Activated naive CD4-positive, alpha-beta T cell treated with anti-CD3 and anti-CD28 coated beads for 36 hours (primary cell): ENCODE data around the gene PRTFDC1. TPM values are rescaled to one million over a fixed set of nuclear protein-coding genes. Genes with fewer than 3 reads are reported as not detected.

ENCODE experiments used
- CTCF ChIA-PET: fragments of 350-600 bp; sonication (Branson Sonifier 250); formaldehyde crosslinking; loops from one replicate; lab custom pipeline; 2021; ENCODE audit warnings: antibody characterized with exemption; lab: Charles Lee
- DNase-seq: peaks from one replicate; pipeline ENCODE4 v3.0.0-alpha.2; 2020
- H3K27ac Mint-ChIP-seq: one replicate; pipeline ENCODE4 v1.8.0; 2021; ENCODE audit warnings: mild to moderate bottlenecking, mixed read lengths
- H3K27me3 Mint-ChIP-seq: one replicate; pipeline ENCODE4 v1.8.0; 2021; ENCODE audit warnings: low read depth, mixed read lengths
- H3K36me3 Mint-ChIP-seq: one replicate; pipeline ENCODE4 v1.8.0; 2021; ENCODE audit warnings: low read depth, mixed read lengths
- H3K4me1 Mint-ChIP-seq: one replicate; pipeline ENCODE4 v1.8.0; 2021; ENCODE audit warnings: low read depth, mixed read lengths
- H3K4me3 Mint-ChIP-seq: one replicate; pipeline ENCODE4 v1.8.0; 2021; ENCODE audit warnings: mild to moderate bottlenecking, moderate library complexity, mixed read lengths
- H3K9me3 Mint-ChIP-seq: one replicate; pipeline ENCODE4 v1.8.0; 2021; ENCODE audit warnings: mixed read lengths
- intact Hi-C: fragments of 100-400 bp; cut with micrococcal nuclease; formaldehyde crosslinking; loops from one replicate; pipeline ENCODE4 v1.15.1; 2023
- total RNA-seq, 2 experiments: library from RNA; stranded (reverse); gene quantifications; one replicate each; pipeline ENCODE4 v1.2.3, GENCODE V29; 2021

Gene PRTFDC1
- total RNA-seq, 2 experiments from 2014 or later, result 0.99 to 1.1 TPM

DNA sequence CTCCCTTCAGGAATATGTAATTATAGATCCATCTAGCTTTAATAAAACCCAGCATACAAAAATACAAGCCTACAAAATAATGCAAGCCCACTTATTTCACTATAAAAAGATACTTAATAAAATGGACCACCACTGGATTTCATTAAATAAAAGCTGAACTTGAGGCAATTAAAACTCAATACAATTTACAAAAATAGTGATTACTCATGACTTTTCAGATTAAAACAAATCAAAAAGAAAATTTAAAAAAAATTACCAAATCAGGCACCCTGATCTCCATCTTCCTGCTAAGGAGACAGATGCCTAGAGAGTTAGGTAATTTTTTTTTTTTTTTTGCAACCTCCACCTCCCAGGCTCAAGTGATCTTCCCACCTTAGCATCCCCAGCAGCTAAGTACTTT lies 41.8 kb downstream of the PRTFDC1 start:
- H3K4me3 Mint-ChIP-seq, result no peak overlapping the region
- peaks cover 11% of the 10 kb centered on the region for H3K4me1 Mint-ChIP-seq
- H3K9me3 Mint-ChIP-seq, result no peaks in the 10 kb centered on the region
- CTCF ChIA-PET, result no interaction called here
- no peaks in the 10 kb centered on the region for H3K36me3 Mint-ChIP-seq
- DNase-seq, result no peak
- intact Hi-C loops, result no loop called here
- no peak overlapping the region for H3K27ac Mint-ChIP-seq
- H3K27me3 Mint-ChIP-seq, result no peaks in the 10 kb centered on the region

DNA sequence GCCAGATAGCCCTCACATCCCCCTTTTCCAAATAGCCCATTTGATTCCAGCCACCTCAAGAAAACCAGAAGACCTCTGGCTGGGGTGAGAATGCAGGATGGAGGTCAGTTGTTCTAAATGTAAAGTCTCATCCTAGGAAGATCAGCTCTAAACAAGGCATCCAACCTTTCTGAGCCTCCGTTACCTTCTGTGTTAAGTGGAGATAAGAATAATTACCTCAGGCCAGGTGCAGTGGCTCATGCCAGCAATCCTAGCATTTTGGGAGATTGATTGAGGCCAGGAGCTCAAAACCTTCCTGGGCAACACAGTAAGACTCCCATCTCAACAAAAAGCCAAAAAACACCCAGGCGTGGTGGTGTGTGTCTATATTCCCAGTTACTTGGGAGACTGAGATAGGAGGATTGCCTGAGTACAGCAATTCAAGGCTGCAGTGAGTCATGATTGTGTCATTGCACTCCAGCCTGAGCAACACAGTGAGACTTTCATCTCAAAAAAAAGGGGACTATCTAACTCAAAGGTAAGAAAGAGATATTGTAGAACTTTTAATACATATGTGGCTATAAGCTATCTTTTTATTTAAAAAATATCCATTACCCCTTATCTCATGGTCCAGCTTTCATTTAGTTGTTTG lies 43.5 kb downstream of the PRTFDC1 start:
- DNase-seq, result peak; percentile 22
- Mint-ChIP-seq H3K27ac (no peak overlapping the region), H3K27me3 (no peaks in the 10 kb centered on the region), H3K4me1 (peaks cover 11% of the 10 kb centered on the region), H3K36me3 (no peaks in the 10 kb centered on the region), H3K4me3 (no peak overlapping the region), H3K9me3 (no peaks in the 10 kb centered on the region)
- intact Hi-C loops, result loop anchor here (10.0 kb wide), 1 partner anchor 1574 kb away; no protein-coding TSS in a partner anchor
- CTCF ChIA-PET, result no interaction called here

DNA sequence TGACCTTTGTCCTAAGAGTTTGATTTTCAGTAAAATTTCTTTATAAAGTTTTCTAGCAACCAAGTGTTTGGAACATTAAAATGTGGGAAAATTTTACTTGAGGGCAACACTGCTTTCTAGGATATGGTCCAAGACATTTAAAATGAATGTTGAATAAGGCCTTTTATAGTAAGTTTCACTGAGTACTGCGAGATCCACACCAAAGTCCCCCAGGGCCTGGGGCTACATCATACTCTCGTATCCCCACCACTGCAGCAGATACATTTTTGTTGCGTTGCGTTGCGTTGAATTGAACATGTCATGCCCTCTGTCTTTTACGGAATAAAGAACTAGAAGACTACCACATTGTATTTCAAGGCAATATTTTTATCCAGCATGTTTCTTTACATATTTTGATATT lies 44.5 kb downstream of the PRTFDC1 start:
- Mint-ChIP-seq H3K4me1 (peaks cover 11% of the 10 kb centered on the region), H3K36me3 (no peaks in the 10 kb centered on the region), H3K9me3 (no peaks in the 10 kb centered on the region), H3K4me3 (no peak overlapping the region), H3K27ac (no peak overlapping the region), H3K27me3 (no peaks in the 10 kb centered on the region)
- no peak for DNase-seq
- CTCF ChIA-PET, result no interaction called here
- intact Hi-C loops, result loop anchor here (10.0 kb wide), 1 partner anchor 1573 kb away; no protein-coding TSS in a partner anchor

DNA sequence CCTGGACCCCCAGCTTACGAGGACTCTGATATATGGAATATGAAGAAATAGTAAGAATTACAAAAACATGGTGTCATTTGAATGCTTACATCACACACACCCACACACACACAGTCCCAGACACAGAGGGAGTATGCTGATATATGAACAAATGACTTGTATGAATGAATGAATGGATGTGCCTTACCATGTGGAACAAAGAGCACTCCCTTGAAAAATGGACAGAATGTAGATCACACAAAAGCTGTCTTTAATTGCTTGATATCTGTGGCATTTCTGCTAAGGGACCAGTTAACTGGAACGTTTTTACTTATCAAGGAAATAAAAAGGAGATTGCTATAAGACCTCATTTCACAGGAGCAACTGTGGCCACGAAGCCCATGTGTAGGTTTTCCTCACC lies 46.0 kb downstream of the PRTFDC1 start:
- CTCF ChIA-PET, result interaction anchor here (0.6 kb wide), 1 partner anchor 179 kb away, joined by 3 read pairs; no protein-coding TSS in a partner anchor
- H3K4me1 Mint-ChIP-seq, result peaks cover 12% of the 10 kb centered on the region
- H3K27ac Mint-ChIP-seq, result no peak overlapping the region
- H3K4me3 Mint-ChIP-seq, result no peak overlapping the region
- no peaks in the 10 kb centered on the region for H3K9me3 Mint-ChIP-seq
- H3K36me3 Mint-ChIP-seq, result no peaks in the 10 kb centered on the region
- peaks cover 2% of the 10 kb centered on the region for H3K27me3 Mint-ChIP-seq
- no peak for DNase-seq
- intact Hi-C loops, result loop anchor here (10.0 kb wide), 1 partner anchor 1572 kb away; no protein-coding TSS in a partner anchor

DNA sequence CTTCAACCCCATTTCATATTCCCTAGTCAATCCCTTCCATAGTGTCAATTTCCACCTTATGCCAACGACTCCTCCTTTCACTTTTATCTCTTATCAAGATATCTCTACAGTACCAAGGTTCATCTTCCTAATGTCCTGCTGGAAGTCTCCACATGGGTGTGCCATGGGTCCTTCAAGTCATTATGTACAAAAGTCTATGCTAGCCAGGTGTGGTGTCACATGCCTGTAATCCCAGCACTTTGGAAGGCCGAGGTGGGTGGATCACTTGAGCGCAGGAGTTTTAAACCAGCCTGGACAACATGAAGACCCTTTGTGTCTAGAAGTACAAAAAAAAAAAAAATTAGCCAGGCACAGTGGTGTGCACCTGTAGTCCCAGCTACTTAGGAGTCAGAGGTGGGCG lies 47.6 kb downstream of the PRTFDC1 start:
- Mint-ChIP-seq H3K4me3 (no peak overlapping the region), H3K36me3 (no peaks in the 10 kb centered on the region), H3K27ac (no peak overlapping the region), H3K4me1 (peaks cover 22% of the 10 kb centered on the region), H3K27me3 (peaks cover 2% of the 10 kb centered on the region), H3K9me3 (no peaks in the 10 kb centered on the region)
- CTCF ChIA-PET, result no interaction called here
- DNase-seq, result no peak
- intact Hi-C loops, result loop anchor here (10.0 kb wide), 1 partner anchor 1570 kb away; no protein-coding TSS in a partner anchor

DNA sequence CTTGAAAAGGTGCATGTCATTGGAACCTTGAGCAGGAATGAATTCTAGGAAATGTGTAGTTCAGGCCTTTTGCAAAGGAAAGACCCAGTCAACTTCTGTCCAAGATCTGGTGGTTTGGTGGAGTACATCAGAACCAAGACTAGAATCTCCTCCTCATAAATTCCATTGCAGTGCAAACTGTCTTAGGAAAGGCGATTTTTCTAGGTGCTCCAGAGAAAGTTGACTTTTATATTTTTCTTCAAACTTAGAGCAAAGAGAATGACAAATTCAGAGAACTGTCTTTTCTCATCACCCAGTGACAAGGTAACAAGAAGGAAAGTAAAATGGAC lies 50.0 kb downstream of the PRTFDC1 start:
- peaks cover 1% of the 10 kb centered on the region for H3K36me3 Mint-ChIP-seq
- H3K9me3 Mint-ChIP-seq, result no peaks in the 10 kb centered on the region
- CTCF ChIA-PET, result no interaction called here
- H3K4me1 Mint-ChIP-seq, result peaks cover 29% of the 10 kb centered on the region
- H3K27ac Mint-ChIP-seq, result no peak overlapping the region
- peaks cover 2% of the 10 kb centered on the region for H3K27me3 Mint-ChIP-seq
- intact Hi-C loops, result loop anchor here (10.0 kb wide), 1 partner anchor 1568 kb away; no protein-coding TSS in a partner anchor
- no peak for DNase-seq
- no peak overlapping the region for H3K4me3 Mint-ChIP-seq

DNA sequence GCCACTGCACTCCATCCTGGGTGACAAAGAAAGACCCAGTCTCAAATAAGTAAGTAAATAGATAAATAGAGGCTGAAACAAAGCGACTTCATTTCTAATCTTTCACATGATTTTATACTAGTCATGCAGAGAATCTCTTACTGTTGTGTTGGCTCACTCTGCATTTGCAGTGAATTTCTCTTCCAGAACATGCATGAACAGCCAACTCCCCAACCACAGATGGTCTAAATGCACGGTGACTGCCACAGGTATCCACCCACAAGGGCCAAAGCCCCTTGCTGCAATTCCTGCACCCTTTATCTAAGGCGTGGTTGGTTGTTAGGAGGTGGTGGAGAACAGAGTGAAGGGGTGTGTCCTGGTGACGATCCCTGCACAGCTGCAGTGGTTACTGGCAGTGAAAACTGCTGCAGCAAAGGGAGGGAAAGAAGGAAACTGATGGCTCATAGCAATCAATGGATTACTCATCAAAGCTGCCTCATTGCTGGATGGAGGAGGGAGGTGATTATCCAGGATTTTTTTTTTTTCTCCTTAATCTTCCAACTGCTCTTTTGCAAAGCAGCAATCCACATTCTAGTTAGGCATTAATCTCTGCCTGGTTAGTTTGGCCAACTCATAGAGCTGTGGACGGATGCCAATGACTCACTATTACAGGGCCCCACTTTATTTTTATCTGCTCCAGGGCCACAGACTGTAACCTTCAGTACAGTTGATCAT lies 50.6 kb downstream of the PRTFDC1 start:
- Mint-ChIP-seq H3K4me3 (no peak overlapping the region), H3K4me1 (peaks cover 33% of the 10 kb centered on the region), H3K9me3 (no peaks in the 10 kb centered on the region), H3K27me3 (peaks cover 2% of the 10 kb centered on the region), H3K36me3 (peaks cover 1% of the 10 kb centered on the region), H3K27ac (no peak overlapping the region)
- DNase-seq, result peak; percentile 37
- intact Hi-C loops, result loop anchor here (1.0 to 10.0 kb wide), 4 partner anchors 15 to 1567 kb away; no protein-coding TSS in a partner anchor
- CTCF ChIA-PET, result interaction anchor here (1.6 kb wide), 1 partner anchor 12 kb away, joined by 4 read pairs; no protein-coding TSS in a partner anchor

DNA sequence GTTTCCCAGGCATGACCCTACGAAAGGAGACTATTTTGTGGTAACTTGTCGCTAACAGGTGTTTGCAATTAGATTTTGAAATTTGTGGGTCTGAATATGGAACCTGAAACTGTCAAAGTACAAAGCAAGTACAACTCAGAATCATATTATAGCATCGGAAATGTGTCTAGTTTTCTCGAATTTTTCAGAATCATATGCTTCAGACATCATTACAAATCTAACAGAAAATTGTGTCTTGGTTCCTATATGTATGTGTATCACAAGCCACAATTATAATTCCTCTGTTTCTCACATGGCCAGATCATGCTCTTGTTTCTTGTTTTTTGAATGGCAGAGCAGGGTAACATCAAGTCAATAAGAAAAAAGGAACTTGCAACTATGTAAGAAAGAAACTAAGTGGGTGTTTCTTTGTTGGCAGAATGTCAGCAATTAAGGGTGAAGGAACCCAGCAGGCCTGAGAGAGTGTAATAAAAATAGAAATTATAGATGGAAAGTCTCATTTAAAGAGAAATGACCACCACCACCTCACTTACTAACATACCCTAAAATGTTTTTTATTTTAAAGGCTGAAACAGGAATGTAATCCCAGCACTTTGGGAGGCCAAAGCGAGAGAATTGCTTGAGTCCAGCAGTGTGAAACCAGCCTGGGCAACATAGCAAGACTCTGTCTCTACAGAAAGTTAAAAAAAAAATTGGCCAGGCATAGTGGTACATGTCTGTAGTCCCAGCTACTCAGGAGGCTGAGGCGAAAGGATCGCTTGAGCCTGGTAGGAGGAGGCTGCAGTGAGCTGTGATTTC lies 51.3 kb downstream of the PRTFDC1 start:
- intact Hi-C loops, result loop anchor here (1.0 to 10.0 kb wide), 4 partner anchors 14 to 1566 kb away; no protein-coding TSS in a partner anchor
- Mint-ChIP-seq H3K36me3 (peaks cover 1% of the 10 kb centered on the region), H3K27ac (no peak overlapping the region), H3K4me1 (peaks cover 35% of the 10 kb centered on the region), H3K27me3 (peaks cover 2% of the 10 kb centered on the region), H3K9me3 (no peaks in the 10 kb centered on the region), H3K4me3 (no peak overlapping the region)
- DNase-seq, result no peak
- CTCF ChIA-PET, result interaction anchor here (1.2 to 1.6 kb wide), 3 partner anchors 11 to 46 kb away, joined by 3 to 9 read pairs (median 4); no protein-coding TSS in a partner anchor

DNA sequence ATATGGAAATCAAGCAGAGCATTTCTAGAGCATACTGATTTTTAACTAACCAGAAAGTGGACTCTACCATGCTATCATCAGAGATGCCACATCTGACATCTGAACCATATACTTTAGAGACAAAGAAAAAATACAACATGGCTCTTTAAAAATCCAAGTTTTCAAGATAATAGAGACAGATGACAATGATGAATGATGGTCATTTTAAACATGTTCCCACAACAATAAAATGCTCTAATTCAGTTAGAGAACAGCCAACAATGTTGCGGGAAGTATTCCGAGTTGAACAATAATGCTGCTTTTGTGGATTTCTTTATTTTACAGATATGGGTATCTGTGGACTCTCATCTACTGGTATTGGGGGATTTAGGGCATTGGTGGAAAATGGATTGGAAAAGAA lies 52.8 kb downstream of the PRTFDC1 start:
- Mint-ChIP-seq H3K27me3 (peaks cover 2% of the 10 kb centered on the region), H3K27ac (no peak overlapping the region), H3K4me3 (no peak overlapping the region), H3K9me3 (no peaks in the 10 kb centered on the region), H3K4me1 (peaks cover 46% of the 10 kb centered on the region), H3K36me3 (peaks cover 1% of the 10 kb centered on the region)
- intact Hi-C loops, result loop anchor here (5.0 kb wide), 1 partner anchor 1462 kb away; the partner anchor contains the start of gene OTUD1
- DNase-seq, result no peak
- CTCF ChIA-PET, result interaction anchor here (1.2 to 1.4 kb wide), 2 partner anchors 14 to 48 kb away, joined by 3 to 9 read pairs; no protein-coding TSS in a partner anchor

DNA sequence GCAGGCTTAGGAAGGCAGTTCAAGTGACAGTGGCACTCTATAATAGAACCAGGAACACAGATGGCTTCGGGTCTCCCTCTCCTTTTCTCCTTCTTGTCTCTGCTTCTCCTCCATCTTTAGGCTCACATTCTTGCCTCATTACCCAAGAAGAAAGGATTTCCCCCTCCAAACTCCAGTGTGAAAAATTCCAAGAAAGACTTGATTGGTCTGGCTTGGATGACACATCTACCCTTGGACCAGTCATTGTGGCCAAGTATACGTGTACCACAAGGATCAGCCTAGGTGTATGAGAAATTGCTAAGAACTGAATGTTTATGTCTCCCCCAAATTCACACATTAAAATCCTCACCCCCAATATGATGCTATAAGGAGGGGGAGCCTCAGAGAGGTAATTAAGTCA lies 53.9 kb downstream of the PRTFDC1 start:
- peaks cover 53% of the 10 kb centered on the region for H3K4me1 Mint-ChIP-seq
- H3K27me3 Mint-ChIP-seq, result peaks cover 2% of the 10 kb centered on the region
- CTCF ChIA-PET, result no interaction called here
- intact Hi-C loops, result loop anchor here (5.0 kb wide), 1 partner anchor 1461 kb away; the partner anchor contains the start of gene OTUD1
- H3K9me3 Mint-ChIP-seq, result no peaks in the 10 kb centered on the region
- no peak for DNase-seq
- no peak overlapping the region for H3K27ac Mint-ChIP-seq
- H3K36me3 Mint-ChIP-seq, result peaks cover 1% of the 10 kb centered on the region
- no peak overlapping the region for H3K4me3 Mint-ChIP-seq

DNA sequence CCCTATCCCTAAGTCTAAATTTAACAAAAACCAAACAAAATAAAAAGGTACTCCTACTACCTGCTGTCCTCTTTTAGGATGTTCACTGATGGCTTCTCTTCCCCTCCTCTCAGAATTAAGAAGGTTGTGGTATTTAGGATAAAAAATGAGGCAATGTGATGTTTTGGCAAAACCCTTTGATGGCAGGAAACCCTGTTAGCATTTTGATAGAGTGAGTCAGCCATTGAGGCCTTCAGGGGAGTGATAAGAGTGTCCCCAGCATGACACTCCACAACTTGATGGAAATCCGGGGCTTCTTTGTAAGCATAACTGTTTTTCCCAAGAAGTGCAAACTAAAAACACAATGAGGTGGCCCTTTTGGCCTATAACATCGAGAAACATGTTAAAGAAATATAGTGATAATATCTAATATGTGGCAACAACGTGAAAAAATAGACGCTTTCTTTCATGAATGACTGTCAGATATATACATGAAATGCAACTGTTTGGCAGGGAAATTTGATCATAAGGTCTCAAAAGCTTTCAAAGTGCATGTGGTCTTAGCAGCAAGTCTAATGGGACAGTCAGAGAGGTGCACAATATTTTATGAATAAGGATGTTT lies 55.0 kb downstream of the PRTFDC1 start:
- H3K27ac Mint-ChIP-seq, result peak overlapping the region; percentile 5
- H3K27me3 Mint-ChIP-seq, result peaks cover 2% of the 10 kb centered on the region
- no peak overlapping the region for H3K4me3 Mint-ChIP-seq
- peak; percentile 26 for DNase-seq
- CTCF ChIA-PET, result no interaction called here
- peaks cover 1% of the 10 kb centered on the region for H3K36me3 Mint-ChIP-seq
- intact Hi-C loops, result loop anchor here (1.0 to 5.0 kb wide), 6 partner anchors 10 to 1460 kb away; partner anchors contain the start of genes ENKUR, OTUD1 and THNSL1
- peaks cover 52% of the 10 kb centered on the region for H3K4me1 Mint-ChIP-seq
- no peaks in the 10 kb centered on the region for H3K9me3 Mint-ChIP-seq
